ENCODE results near the gene DHX30. TPM values are rescaled to one million over a fixed set of nuclear protein-coding genes. Genes with fewer than 3 reads are reported as not detected.
A peak's percentile ranks its signal among the peaks of the same experiment; 100 is the strongest.

DHX30 gene
- total RNA-seq, 4 donors from 2014 or later = 45.7 to 91.1 (median 67.9) TPM

DNA sequence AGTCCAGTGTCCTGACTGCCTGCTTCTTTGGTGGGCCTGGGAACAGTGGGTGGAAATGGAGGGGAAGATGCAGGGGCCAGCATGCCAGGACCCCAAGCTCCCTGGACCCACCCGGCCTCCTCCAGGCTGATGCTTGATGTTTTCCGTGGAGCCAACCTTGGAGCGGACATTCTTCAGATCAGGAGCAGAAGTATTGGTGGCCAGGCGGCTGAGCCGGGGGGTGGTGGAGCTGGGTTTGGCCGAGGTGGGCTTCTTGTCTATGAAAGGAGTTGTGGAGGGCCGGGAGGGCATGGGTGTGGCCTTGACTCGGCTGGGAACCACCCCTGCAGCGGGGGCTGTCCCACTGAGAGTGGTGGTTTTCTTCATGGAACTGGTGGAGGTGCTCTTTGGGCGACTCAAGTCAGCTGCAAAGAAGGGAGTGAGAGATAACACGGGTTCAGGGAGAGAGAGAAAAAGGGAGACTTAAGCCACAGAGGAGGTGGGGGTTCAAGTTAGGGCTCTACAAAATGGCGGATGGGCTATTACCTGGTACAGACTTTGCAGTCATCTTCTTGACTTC, 67.8 kb downstream of the DHX30 start:
- H3K27ac ChIP-seq = no peak overlapping the region
- TF ChIP-seq, protein P1, sequence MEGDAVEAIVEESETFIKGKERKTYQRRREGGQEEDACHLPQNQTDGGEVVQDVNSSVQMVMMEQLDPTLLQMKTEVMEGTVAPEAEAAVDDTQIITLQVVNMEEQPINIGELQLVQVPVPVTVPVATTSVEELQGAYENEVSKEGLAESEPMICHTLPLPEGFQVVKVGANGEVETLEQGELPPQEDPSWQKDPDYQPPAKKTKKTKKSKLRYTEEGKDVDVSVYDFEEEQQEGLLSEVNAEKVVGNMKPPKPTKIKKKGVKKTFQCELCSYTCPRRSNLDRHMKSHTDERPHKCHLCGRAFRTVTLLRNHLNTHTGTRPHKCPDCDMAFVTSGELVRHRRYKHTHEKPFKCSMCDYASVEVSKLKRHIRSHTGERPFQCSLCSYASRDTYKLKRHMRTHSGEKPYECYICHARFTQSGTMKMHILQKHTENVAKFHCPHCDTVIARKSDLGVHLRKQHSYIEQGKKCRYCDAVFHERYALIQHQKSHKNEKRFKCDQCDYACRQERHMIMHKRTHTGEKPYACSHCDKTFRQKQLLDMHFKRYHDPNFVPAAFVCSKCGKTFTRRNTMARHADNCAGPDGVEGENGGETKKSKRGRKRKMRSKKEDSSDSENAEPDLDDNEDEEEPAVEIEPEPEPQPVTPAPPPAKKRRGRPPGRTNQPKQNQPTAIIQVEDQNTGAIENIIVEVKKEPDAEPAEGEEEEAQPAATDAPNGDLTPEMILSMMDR (IDR thresholded peaks at IDR 0.05 in 4 of 5, conservative IDR thresholded peaks at IDR 0.05 in 1 of 5) = no peak
- TF ChIP-seq POLR2A (IDR thresholded peaks at IDR 0.05) = no peak
- no peaks in the 10 kb centered on the region for H3K4me1 ChIP-seq
- ATAC-seq = no peak
- intact Hi-C loops (cut with DNase I; ENCODE audit: low total_unique reads) (no loop called here), in situ Hi-C loops (cut with MboI; ENCODE audit: low sequenced_read_pairs in 4 of 4) (no loop called here)
- H3K9me3 ChIP-seq = no peaks in the 10 kb centered on the region
- no peaks in the 10 kb centered on the region for H3K27me3 ChIP-seq
- no peak overlapping the region for H3K4me3 ChIP-seq
- no peak for DNase-seq
- peaks cover 3 to 100% of the 10 kb centered on the region in 2 donors for H3K36me3 ChIP-seq

DNA sequence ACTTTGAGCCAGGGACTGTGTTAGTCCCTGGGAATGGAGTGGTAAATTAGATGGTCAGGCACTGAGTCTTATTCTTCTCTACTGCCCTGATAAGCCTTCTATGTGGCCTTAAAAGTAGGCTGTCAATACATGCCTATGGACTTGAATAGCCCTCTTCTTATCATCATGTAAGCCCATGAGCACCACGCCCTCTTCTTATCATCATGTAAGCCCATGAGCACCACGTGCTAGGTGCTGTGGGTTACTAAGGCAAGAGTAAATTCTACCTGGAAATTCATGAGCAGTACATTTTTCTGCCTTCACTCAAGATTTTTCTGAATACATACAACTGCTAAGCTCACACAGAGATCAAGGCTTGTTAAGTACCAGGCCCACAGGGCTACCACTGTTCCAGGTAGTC, 68.5 kb downstream of the DHX30 start:
- in situ Hi-C loops (cut with MboI; ENCODE audit: low sequenced_read_pairs in 4 of 4) = no loop called here

DNA sequence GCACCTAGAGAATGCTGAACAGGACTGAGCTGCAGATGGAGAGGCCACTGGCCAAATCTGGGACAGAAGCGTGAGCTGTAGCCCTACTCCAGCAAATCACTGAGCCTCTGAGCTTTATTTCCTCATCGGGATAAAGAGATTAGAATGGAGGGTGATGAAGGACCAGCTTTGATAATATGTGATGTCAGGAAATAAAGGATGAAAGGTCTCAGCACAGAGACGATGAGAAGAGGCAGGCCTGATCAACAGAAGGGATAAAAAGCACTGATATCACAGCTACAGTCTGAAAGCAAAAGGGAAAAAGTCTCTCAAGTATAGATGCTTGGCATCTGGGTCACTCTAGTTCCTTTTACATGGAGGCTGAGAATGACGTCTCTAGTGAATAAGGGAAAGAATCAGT, 70.0 kb downstream of the DHX30 start:
- ATAC-seq = no peak
- Histone ChIP-seq H3K9me3 (no peaks in the 10 kb centered on the region), H3K27me3 (no peaks in the 10 kb centered on the region), H3K36me3 (peaks cover 3 to 100% of the 10 kb centered on the region in 2 donors), H3K4me1 (peaks cover 0 to 1% of the 10 kb centered on the region in 2 donors), H3K27ac (no peak overlapping the region), H3K4me3 (no peak overlapping the region)
- in situ Hi-C loops (cut with MboI; ENCODE audit: low sequenced_read_pairs in 4 of 4) = no loop called here
- DNase-seq = no peak
- intact Hi-C loops (cut with DNase I; ENCODE audit: low total_unique reads) = no loop called here
- TF ChIP-seq POLR2A (IDR thresholded peaks at IDR 0.05) = no peak
- TF ChIP-seq, protein P1 (IDR thresholded peaks at IDR 0.05 in 4 of 5, conservative IDR thresholded peaks at IDR 0.05 in 1 of 5) = no peak

More for the DNA sequence above, 68.5 kb downstream of the DHX30 start:
- ATAC-seq (no peak), DNase-seq (no peak)
- Histone ChIP-seq H3K4me1 (no peaks in the 10 kb centered on the region), H3K36me3 (peaks cover 3 to 100% of the 10 kb centered on the region in 2 donors), H3K9me3 (no peaks in the 10 kb centered on the region), H3K27ac (peak overlapping the region in 1 of 4 donors; percentile 29), H3K4me3 (no peak overlapping the region), H3K27me3 (no peaks in the 10 kb centered on the region)
- TF ChIP-seq POLR2A (IDR thresholded peaks at IDR 0.05) = no peak
- TF ChIP-seq, protein P1 (IDR thresholded peaks at IDR 0.05 in 4 of 5, conservative IDR thresholded peaks at IDR 0.05 in 1 of 5) = no peak
- intact Hi-C loops (cut with DNase I; ENCODE audit: low total_unique reads) = no loop called here

DNA sequence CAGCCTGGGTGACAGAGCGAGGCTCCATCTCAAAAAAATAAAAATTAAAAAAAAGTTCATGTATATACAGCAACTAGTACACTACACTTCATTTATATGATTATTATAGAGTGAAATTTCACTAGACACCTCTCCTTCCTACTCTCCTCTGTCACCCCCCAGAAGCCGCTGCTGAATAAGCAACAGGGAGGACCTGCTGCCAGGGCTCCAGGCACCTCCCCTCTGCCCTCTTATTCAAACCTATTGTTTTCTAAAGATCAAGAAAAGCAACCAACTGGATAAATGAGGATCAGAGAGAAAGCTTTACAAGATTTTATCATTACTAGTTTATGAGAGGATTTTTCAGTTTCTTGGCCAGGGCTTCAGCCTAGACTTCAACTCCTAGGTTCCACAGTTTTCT, 71.5 kb downstream of the DHX30 start:
- no peak for DNase-seq

More for the DNA sequence above, 71.5 kb downstream of the DHX30 start:
- peaks cover 3 to 92% of the 10 kb centered on the region in 2 donors for H3K36me3 ChIP-seq
- H3K4me1 ChIP-seq = peaks cover 0 to 9% of the 10 kb centered on the region in 2 donors
- in situ Hi-C loops (cut with MboI; ENCODE audit: low sequenced_read_pairs in 4 of 4) = no loop called here
- H3K4me3 ChIP-seq = no peak overlapping the region
- H3K9me3 ChIP-seq = no peaks in the 10 kb centered on the region
- no peak for TF ChIP-seq POLR2A (IDR thresholded peaks at IDR 0.05)
- TF ChIP-seq, protein P1 (IDR thresholded peaks at IDR 0.05 in 4 of 5, conservative IDR thresholded peaks at IDR 0.05 in 1 of 5) = no peak
- H3K27me3 ChIP-seq = no peaks in the 10 kb centered on the region
- no peak for ATAC-seq
- intact Hi-C loops (cut with DNase I; ENCODE audit: low total_unique reads) = no loop called here
- peak overlapping the region in 1 of 4 donors; percentile 7 for H3K27ac ChIP-seq
